Kidney capillary endothelial cell (primary cell): Measurements from ENCODE around the gene CSTF2T.

Experiments used
- DNase-seq: peaks from one replicate; pipeline ENCODE4 v3.0.0-alpha.2; 2018; ENCODE audit warnings: low spot score

Gene CSTF2T, protein sequence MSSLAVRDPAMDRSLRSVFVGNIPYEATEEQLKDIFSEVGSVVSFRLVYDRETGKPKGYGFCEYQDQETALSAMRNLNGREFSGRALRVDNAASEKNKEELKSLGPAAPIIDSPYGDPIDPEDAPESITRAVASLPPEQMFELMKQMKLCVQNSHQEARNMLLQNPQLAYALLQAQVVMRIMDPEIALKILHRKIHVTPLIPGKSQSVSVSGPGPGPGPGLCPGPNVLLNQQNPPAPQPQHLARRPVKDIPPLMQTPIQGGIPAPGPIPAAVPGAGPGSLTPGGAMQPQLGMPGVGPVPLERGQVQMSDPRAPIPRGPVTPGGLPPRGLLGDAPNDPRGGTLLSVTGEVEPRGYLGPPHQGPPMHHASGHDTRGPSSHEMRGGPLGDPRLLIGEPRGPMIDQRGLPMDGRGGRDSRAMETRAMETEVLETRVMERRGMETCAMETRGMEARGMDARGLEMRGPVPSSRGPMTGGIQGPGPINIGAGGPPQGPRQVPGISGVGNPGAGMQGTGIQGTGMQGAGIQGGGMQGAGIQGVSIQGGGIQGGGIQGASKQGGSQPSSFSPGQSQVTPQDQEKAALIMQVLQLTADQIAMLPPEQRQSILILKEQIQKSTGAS

DNA sequence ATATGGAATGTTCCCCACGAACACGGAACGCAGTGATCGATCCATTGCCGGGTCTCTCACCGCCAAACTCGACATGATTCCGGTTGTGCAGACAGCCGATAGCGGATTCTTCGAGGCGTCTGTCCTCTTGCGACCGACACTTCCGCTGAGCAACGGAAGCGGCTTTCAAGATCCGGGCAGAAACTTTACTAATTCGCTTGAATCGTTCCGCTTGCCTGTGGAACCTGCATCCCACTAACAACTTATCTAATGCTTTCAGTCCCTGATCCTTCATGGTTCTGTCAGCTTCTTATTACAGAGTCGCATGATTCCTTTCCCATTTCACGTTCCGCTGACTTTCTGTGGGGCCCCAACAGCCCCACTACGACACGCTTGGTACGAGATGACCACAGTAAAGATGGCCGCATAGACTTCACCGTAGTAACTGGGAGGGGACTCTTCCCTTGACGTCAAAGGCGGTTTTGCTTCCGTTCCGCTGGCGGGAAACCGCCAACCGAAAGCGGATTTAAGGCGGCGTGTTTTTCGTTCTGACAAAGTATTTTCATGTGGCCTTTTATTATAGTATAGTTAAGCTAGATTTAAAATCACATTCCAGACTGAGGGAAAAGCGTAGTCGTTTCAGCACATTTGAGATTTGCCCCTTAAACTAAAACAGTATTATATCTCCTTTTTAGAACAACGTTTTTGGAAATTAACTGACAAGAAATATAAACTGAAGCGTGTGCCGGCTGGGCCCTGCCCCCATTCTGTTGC, at the start of gene CSTF2T:
Gene CSTF2T (minus strand): TSS at position 121 of the 753 bp plus-strand sequence. CDS start 46 bp downstream, at position 75.
- peak; percentile 95 for DNase-seq

DNA sequence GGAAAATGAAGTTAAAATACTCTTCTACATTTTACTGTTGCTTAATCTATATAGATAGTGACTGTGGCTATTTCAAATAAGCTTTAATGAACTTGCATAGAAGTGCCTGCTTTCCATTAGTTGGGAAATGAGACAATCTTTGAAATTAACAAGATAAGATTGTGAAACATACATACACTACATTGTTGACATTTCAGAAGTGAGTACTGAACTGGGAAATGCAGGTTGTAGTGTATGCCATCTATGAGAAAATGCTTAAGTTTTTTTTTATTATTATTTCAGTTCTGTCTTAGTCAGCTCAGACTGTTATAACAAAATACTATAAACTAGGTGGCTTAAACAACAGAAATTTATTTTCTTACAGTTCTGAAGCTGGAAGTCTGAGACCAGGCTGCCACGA, 49.6 kb upstream of the CSTF2T start:
- no peak for DNase-seq

DNA sequence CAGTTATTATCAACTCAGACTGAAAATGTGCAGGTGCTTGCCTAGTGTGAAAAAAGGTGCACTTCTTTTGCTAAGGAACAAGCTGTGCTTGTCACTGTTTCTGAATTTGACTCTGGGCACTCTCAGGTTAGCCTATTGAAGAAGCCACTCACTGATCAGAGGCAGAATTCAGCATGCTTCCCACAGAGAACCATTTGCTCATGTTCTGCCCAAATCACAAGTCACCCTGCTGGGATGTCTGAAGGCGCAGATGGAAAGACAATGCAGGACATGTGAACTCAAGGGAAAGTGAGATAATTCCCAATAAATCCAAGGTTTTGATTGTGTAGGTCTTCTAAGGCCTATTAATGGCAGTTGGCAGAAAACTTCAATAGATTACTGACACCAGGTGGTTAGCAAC, 47.8 kb upstream of the CSTF2T start:
- no peak for DNase-seq

DNA sequence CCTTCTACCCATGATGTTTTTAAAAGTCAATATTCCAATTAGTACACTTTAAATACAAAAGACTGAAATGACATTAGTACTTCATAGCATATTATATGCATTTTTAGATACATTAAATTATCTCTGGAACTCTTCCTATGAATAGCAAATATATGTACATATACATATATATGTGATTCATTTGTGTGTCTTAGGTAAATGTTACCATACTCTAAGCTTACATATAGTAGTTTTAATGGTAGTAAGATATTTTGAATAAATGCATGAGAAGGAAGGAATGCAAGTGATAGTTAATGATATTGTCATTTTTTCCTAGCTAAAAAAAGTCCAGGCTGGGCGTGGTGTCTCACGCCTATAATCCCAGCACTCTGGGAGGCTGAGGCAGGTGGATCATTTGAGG, 46.0 kb upstream of the CSTF2T start:
- DNase-seq = no peak

DNA sequence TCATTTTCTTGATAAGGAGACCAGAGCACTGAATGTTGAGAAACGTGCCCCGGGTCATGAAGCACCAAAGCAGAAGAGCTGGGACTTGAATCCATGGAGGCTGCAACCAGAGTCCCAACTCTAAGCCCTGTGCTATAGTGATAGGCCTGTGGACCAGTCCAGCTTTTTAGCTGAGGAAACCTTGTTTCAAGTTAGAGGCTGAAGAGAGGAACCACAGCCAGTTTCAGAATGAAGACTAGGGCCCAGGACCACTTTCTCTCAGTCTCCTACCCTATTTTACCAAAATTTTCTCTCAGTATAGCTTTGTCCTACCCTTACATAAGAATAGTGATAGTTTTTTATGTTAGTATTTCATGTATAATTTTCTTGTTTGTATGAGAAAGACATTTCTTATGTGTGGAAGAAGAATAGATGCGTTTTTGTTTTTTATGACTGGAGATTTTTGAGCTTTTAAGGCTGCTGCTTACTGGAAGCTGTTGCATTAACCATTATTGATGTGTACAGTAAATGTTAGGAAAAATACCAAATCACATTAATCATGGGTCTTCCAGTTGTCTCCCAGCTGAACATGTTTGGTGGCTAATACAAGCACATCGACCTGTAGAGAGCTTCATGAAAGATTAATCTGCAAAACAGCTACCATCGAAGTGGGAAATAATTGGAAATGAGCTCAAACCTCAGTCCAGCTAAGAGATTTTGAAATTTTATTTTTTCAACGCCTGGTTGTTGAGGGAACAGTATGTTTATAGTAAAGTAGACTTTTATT, 45.0 kb upstream of the CSTF2T start:
- DNase-seq = no peak

DNA sequence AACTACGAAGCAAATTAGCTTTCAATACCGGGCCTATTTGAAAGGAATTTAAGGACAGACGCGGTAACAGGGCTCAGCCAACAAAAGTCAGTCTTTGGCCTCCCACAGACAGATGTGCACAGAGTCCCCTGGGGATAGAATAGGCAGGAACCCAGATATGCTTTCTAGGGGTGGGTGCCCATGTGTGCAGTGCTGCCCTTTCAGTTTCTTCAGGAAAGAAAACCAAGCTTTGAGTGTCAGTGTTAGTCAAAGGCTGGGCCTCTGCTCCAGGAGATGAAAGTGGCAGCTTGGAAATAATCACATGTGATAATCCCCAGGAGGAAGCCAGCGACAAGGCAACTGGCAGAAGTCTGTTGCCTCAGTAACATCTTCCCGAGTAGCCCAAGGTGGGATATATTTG, 43.8 kb upstream of the CSTF2T start:
- DNase-seq = no peak

DNA sequence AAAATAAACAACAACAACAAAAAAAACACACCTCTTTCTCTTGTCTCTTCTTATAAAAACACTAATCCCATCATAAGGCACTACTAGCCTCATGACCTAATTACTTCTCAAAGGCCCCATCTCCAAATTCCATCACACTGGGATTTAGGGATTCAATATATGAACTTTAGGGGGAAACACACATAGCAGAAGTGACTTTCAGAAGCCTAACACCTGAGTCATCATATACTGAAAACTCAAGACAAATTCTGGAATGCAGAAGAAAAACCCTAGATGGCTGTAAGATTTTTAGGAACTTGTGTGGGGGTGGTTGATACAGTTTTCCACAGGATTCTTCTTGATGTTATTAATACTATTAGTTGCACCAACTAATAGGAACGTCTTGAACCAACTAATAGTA, 33.7 kb upstream of the CSTF2T start:
- DNase-seq = no peak

DNA sequence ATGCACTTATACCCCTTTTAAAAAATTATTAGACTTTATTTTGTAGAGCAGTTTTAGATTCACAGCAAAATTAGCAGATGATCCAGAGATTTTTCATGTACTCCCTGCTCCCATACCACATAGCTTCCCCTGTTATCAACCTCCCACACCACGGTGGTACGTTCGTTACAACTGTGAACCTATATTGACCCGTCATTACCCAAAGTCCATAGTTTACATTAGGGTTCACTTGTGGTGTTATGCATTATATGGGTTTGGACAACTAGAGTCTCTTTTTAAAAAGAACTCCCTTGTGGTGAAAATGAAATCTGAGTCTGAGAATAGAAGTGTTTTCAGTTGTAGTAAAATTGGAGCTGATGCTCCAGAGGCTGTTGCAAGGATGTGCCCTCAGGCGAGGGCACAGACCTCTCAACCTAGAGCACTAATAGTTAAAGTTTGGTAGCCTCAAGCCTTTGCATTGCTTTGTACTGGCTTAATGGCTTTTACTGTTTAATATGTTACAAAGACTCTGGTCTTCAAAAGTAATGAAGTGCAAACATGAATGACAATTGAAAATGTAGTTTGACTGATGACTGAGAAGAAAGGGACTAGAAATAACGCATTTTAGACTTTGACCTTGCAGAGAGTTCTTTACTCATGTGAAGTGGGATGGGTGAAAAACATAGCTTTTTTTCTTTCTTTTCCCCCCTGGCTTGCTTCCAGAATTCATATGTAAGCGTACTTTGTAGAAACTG, 30.6 kb upstream of the CSTF2T start:
- no peak for DNase-seq

DNA sequence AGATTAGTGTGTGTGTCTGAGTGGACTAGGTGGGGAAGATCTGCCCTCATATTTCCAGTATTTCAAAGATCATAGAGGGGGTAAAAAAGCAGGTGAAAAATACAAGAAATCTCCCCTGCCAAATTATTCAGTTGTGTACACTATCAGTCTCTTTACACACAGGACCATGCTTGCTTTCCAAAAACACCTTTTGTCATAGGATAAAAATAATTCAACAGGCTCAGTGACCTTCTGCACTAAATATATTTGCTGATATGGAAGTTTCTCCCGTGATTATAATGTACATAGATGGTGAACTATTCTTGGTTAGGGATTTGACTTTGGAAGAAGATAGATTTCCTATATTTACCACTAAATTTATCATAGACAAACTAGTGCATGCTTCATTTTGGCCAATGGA, 24.6 kb upstream of the CSTF2T start:
- no peak for DNase-seq

DNA sequence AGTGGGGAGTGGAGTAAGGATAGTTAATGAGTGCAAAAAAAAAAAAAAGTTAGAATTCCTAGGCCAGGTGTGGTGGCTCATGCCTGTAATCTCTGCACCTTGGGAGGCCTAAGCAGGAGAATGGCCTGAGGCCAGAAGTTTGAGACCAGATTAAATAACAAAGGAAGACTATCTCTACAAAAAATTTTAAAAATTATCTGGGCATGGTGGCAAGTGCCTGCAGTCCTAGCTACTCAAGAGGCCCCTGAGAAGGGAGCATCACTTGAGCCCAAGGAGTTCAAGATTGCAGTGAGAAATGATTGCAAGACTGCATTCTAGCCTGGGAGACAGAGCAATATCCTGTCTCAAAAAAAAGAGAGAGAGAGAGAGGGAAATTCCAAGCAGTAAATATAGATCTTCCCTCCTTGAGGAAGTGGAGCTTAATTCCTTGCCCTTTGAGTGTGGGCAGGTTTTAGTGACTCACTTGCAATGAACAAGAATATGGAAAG, 19.5 kb upstream of the CSTF2T start:
- no peak for DNase-seq

DNA sequence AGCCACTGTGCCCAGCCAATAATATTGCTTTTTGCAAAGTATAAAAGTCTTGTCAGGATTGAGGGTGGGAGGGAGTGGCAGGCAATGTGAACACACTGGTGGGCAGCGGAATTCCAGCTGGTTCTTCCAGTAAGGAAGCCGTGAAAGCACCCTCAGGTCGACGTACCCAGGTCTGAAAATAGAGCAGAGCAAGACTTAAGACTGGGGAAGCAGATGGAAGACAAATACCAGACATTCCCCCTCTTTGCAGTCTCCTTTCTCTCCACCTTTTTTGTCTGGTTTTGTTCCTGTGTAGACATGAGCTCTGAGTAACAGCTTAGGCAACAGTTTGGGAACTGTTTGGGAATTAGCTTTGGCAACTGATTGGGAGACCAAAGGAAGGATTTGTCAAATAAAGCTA, 17.6 kb upstream of the CSTF2T start:
- no peak for DNase-seq

DNA sequence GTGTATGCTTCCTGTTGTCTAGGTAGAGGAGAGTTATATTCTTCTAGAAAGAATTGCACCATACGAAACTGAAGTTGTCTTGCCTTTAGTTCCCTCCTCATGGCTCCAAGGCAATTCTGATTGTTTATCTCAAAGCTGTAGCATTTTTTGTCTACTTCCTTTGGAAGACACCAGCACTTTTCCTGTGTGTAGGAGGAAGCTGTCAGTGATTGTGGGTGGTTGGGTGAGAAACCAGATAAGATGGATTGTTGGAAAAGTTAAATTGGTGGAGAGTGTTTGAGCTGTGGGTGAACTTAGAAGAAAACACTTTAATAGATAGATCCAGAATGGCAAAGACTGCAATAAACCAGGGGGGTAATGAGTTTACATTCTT, 12.1 kb upstream of the CSTF2T start:
- no peak for DNase-seq

DNA sequence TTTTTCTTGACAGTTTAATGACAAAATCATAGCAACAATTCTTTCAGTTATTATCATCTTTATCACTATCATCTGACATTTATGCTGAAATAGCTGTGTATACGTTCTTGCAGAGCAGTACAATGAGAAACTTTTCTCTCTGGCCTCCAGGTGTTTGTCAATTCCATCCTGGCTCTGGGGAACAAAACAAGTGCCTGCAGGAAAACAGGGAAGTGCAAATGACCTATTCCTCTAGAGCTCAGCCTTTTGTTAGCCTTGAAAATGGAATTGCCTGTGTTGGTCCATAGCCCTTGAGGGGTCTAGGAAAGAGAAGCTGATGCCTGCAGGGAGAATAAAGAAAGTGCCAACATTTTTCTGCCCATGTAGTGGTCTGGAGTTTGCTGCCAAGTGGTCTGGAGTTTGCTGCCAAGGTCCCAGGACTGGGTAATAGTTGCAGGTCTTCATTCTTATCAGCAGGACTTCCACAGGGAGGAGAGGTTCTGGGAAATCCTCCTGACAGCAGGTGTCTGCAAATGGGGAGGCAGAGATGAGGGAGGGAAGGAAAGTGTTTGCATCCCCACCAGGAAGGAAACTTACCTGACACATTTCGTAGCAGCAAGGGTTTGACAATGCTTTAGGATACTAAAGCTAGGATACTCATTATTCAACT, 10.1 kb upstream of the CSTF2T start:
- no peak for DNase-seq

DNA sequence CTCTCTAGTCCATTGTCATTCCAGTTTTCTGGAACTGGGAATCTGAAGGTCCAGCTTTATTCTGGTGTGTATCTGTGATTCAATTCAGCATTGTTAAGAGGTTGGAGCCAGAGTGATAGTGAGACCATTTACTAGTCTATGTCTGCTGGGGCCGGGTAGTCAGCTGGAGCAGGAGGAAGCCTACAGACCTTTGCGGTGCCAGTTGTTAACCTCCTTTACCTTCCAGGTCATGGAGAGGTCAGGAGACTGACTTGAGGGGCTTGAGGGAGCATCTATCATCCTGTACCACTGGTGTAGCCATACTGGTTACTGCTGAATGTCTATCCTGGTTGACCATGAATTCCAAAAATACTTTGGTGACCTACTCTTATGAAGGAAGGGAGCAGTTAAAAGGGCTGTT, 9.2 kb upstream of the CSTF2T start:
- DNase-seq = no peak

DNA sequence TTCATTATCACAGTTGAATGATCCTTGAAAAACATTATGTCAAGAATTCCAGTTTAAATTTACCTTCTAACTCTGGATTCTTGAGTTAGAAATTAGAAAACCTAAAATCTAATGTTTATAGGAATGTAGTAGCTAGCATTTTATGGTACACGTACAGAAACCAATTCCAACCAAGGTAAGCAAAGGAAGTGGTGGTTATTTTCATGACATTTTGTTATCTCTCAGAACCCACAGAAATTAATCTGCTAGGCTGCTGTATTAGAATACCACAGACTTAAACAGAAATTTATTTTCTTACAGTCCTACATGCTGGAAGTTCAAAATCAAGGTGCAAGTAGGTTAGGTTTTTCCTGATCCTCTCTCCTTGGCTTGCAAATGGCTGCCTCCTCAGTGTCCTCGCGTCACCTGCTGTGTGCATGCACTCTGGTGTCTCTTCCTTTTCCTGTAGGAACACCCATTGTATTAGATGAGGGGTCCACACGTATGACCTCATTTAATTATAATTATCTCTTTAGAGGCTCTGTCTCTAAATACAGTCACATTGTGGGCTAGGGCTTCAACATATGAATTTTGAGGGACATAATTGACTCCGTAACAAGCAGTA, 8.5 kb upstream of the CSTF2T start:
- no peak for DNase-seq

DNA sequence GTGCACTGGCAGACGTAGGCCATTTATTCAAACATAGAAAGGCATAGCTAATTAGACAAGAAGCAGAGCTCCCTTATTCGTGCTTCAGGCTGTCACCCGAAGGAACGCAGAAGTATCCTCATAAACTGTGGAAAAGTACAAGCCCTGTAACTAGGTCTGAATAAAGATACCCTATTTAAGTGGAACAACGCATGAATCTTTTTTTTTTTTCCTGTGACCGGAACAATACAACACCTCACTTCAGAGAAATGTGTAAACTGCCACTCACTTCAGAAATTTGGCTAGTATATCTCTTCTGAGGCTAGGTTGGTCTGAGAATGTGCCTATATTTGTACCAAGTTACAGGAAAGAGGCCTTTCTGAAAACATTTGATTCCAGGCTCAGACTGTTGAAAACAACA, 8.0 kb upstream of the CSTF2T start:
- DNase-seq = no peak

DNA sequence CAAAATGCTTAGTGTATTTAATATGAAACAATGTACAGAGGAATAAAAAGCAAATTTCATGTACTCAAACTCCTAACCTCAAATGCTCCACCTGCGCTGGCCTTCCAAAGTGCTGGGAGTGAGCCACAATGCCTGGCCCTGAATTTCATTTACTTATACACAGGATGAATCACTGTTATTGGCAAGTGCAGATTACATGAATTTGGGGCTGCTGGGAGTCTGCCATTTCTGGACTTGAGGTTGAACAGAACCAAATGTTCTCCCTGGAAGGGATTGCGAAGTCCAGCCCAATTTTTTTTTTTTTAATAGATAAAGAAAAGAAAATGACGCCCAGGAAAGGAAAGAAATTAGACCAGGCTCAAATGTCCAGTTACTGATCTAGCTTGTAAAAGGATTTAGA, 6.8 kb upstream of the CSTF2T start:
- no peak for DNase-seq

DNA sequence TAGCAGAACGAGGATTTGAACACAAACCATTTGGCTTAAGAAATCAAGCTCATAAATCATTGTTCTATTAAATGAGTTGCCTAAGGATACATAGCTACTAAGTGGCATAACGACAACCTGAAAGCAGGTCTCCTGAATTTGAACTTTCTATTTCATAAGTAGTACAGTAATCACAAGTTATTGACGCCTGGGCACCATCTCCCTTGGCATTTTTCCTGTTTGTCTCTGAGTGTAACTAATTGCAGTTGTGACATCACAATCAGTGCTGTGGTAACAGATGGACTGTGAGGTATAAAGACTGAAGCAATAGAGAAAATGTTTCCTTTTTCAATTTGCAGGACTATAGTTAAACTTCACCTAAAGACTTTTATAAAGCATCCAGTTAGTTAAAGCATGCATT, 6.4 kb upstream of the CSTF2T start:
- no peak for DNase-seq

DNA sequence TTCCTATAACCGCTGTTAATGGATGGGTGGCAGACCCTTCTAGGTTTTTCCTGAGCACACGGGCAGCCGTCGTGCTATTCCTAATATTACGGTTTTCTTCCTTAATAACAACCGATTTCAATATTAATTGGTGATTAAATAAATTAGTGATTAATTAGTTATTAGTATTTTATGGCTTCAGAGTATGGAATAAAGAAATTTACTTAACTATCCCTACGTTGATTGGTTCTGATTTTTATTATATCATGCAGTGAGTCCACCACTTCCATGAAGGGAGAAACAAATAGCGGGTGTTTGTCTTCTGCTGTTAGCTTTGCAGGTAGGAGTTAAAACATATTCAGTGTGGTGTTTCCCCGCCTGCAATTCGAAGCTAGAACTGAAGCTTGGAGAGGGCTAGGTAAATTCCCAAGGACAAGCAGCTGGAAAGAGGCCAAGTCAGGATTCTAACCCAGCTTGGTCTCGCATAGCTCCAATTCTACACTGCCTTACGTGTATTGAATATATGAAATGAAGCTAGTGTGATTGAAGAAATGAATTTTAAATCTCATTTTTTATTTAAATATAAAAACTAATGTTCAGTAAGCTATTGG, 928 bp upstream of the CSTF2T start:
- no peak for DNase-seq

DNA sequence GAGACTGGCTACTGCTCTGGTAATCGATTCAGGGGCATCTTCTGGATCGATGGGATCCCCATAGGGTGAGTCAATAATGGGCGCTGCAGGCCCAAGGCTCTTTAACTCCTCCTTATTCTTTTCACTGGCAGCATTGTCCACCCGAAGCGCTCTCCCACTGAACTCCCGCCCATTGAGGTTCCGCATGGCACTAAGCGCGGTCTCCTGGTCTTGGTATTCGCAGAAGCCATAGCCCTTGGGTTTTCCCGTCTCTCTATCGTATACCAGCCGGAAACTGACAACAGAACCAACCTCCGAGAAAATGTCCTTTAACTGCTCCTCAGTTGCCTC, 285 bp downstream of the CSTF2T start:
- no peak for DNase-seq
